Right atrium auricular region (tissue), 2 donors: ENCODE results near the gene PPL. TPM values are rescaled to one million over a fixed set of nuclear protein-coding genes. Genes with fewer than 3 reads are reported as not detected.

Source experiments
- DNase-seq: peaks from one replicate; pipeline ENCODE4 v3.0.0-alpha.2; 2019; ENCODE audit warnings: low spot score
- H3K27ac ChIP-seq, 2 donors: fragments of 200-600 bp; sonication (generic); 1 replicate in 1 of 2; 2 replicates in 1 of 2; pipeline ENCODE4 v1.5.1; 2016 to 2019
- H3K27me3 ChIP-seq, 2 donors: fragments of 200-600 bp; sonication (generic); one replicate each; pipeline versions ENCODE4 v1.5.1 to v1.6.0; 2017 to 2019
- H3K36me3 ChIP-seq: fragments of 200-600 bp; sonication (generic); one replicate; pipeline ENCODE4 v1.5.1; 2016
- H3K4me1 ChIP-seq, 2 donors: fragments of 200-600 bp; sonication (generic); one replicate each; pipeline versions ENCODE4 v1.5.1 to v1.6.0; 2017 to 2019
- H3K4me3 ChIP-seq, 2 donors: fragments of 200-600 bp; sonication (generic); 1 replicate in 1 of 2; 2 replicates in 1 of 2; pipeline ENCODE4 v1.5.1; 2017 to 2019; ENCODE audit warnings: mild to moderate bottlenecking in 1 of 2, moderate library complexity in 1 of 2
- H3K9me3 ChIP-seq, 2 donors: fragments of 200-600 bp; sonication (generic); one replicate each; pipeline ENCODE4 v1.5.1; 2019
- CTCF ChIP-seq, 2 donors: fragments of 200-600 bp; sonication (generic); IDR thresholded peaks; one replicate each; pipeline ENCODE4 v1.5.1; 2019; ENCODE audit warnings: antibody characterized with exemption in 2 of 2
- total RNA-seq, 2 donors: library from RNA; depleted of rRNA; stranded (reverse); fragments of >200 nt; gene quantifications; one replicate each; pipeline ENCODE4 v1.1.0, GENCODE V29; 2016

Gene PPL
- 10 to 100 TPM in 1 of 2 donors, 1 to 10 TPM in 1; 7.5 to 17.1 TPM for total RNA-seq

GRCh38 chr16:4936991-4937781 is at the start of gene PPL:
PPL (minus strand) TSS chr16:4937148; CDS start chr16:4937045, 103 bp downstream.
- no peak for TF ChIP-seq CTCF (IDR thresholded peaks at IDR 0.05)
- no peak for DNase-seq
- Histone ChIP-seq H3K4me3 (peak within 1 kb of the TSS; percentile 47 to 54), H3K27me3 (no peaks in the 10 kb centered on the region), H3K9me3 (no peaks in the 10 kb centered on the region), H3K36me3 (no peaks in the 10 kb centered on the region), H3K27ac (peak within 1 kb of the TSS; percentile 48 to 57), H3K4me1 (peaks cover 0 to 23% of the 10 kb centered on the region in 2 donors)

- DNase-seq, result no peak
- H3K27me3 ChIP-seq, result no peaks in the 10 kb centered on the region
- TF ChIP-seq CTCF (IDR thresholded peaks at IDR 0.05), result no peak
- H3K4me3 ChIP-seq, result no peak overlapping the region
- no peaks in the 10 kb centered on the region for H3K9me3 ChIP-seq
- no peaks in the 10 kb centered on the region for H3K36me3 ChIP-seq
- peaks cover 0 to 13% of the 10 kb centered on the region in 2 donors for H3K4me1 ChIP-seq
- no peak overlapping the region for H3K27ac ChIP-seq
Measured at GRCh38 chr16:4984174-4984990, 47.4 kb upstream of the PPL start.

GRCh38 chr16:4982056-4982867 is 45.3 kb upstream of the PPL start:
- peak overlapping the region in 1 of 2 donors; percentile 32 for H3K4me3 ChIP-seq
- no peak for TF ChIP-seq CTCF (IDR thresholded peaks at IDR 0.05)
- peak overlapping the region; percentile 79 for H3K27ac ChIP-seq
- DNase-seq, result no peak
- H3K4me1 ChIP-seq, result peaks cover 0 to 6% of the 10 kb centered on the region in 2 donors
- H3K36me3 ChIP-seq, result no peaks in the 10 kb centered on the region
- H3K9me3 ChIP-seq, result no peaks in the 10 kb centered on the region
- H3K27me3 ChIP-seq, result no peaks in the 10 kb centered on the region

- Histone ChIP-seq H3K27ac (peak overlapping the region; percentile 79), H3K4me1 (peaks cover 0 to 6% of the 10 kb centered on the region in 2 donors), H3K4me3 (no peak overlapping the region), H3K27me3 (no peaks in the 10 kb centered on the region), H3K36me3 (no peaks in the 10 kb centered on the region), H3K9me3 (no peaks in the 10 kb centered on the region)
- DNase-seq, result no peak
- TF ChIP-seq CTCF (IDR thresholded peaks at IDR 0.05), result no peak
Measured at GRCh38 chr16:4981473-4981872, 44.5 kb upstream of the PPL start.

- Histone ChIP-seq H3K9me3 (no peaks in the 10 kb centered on the region), H3K4me3 (no peak overlapping the region), H3K4me1 (peaks cover 0 to 6% of the 10 kb centered on the region in 2 donors), H3K27ac (no peak overlapping the region), H3K27me3 (no peaks in the 10 kb centered on the region), H3K36me3 (no peaks in the 10 kb centered on the region)
- no peak for TF ChIP-seq CTCF (IDR thresholded peaks at IDR 0.05)
- DNase-seq, result no peak
Measured at GRCh38 chr16:4980691-4981090, 43.7 kb upstream of the PPL start.
